Measurements from ENCODE around the gene CDCA3.
A peak's percentile ranks its signal among the peaks of the same experiment; 100 is the strongest.

CDCA3 gene

DNA sequence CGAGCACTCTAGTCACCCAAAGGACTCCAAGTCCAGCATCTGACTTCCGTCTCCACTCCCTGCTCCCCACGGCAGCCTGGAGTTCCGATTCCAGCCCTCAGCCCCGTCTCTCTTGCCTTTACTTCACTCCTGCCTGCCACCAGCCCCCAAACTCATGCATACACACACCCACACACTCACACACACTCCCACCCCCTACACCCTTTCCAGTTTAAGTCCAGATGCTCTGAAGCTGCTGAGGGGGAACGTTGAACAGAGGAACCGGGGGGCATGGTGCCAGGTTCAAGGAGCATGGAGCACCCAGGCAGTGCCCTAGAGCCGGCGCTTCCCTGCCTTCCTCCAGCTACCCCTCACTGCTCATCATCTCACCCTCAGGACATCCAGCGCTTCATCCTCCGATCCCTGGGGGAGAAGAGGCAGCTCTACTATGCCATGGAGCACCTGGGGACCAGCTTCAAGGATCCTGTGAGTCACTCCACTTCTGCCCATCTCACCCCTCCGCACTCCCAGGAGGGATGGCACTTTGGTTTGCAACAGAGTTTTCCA lies 19.6 kb downstream of the CDCA3 start:
- DNase-seq: no peak

DNA sequence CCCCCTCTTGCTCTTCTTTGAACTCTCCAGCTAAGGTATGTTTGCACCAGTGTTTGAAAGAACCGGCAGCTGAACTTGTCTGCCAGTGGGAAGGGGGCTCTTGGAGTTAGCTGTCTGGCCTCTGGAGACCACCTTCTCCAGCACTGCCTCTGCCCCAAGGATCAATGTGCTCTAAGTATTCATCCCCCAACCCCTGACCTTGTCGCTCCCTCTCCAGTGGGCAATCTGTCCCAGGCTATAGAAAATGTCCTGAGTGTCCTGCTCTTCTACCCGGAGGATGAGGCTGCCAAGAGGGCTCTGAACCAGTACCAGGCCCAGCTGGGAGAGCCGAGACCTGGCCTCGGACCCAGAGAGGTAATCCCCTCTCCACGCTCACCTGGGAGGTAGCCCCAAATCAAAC lies 20.1 kb downstream of the CDCA3 start:
- no peak for DNase-seq

DNA sequence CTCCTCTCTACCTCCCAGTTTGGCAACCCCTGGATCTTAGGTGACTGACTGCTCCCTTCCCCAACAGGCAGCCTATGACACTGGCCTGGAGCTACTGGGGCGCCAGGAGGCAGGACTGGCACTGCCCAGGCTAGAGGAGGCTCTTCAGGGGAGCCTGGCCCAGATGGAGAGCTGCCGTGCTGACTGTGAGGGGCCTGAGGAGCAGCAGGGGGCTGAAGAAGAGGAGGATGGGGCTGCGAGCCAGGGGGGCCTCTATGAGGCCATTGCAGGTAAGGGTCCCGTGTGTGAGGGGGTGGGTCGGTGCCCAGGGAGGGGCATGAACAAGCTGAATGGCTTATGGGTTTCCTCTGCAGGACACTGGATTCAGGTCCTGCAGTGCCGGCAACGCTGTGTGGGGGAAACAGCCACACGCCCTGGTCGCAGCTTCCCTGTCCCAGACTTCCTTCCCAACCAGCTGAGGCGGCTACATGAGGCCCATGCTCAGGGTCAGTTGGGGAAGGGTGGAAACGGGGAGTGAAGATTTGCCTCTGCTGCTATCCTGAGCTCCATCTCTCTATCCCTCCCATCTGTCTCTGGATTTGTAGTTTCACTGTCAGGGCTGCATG lies 20.7 kb downstream of the CDCA3 start:
- no peak for DNase-seq

DNA sequence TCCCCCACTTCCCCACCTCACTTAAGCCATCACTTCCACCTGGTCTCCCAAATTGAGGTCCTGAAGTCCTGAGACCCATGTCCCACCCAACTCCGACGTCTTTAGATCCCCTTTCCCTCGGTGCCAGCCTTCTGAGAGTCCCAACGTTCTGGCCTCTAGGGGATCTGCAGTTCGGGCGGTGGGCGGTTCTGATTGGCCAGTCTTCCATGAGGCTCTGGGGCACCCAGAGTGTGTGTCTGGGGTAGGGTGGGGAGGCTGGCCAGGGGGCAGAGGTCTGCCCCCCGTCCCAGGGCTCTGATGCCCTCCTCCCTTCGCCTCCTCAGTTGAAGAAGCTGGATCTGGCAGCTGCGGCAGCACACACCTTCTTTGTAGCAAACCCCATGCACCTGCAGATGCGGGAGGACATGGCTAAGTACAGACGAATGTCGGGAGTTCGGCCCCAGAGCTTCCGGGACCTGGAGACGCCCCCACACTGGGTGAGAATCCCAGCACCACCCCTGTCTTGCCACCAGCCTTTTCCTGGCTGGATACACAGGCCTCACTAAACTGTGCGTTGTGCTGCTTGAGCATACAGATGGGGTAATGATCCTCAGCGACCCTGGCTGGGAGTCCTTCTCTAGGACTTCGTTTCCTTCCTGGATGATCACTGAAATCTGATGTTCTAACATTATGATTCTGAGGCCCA lies 21.4 kb downstream of the CDCA3 start:
- no peak for DNase-seq

- DNase-seq: no peak
These were observed 22.1 kb downstream of the CDCA3 start for GRCh38 chr12:6828781-6829535.

DNA sequence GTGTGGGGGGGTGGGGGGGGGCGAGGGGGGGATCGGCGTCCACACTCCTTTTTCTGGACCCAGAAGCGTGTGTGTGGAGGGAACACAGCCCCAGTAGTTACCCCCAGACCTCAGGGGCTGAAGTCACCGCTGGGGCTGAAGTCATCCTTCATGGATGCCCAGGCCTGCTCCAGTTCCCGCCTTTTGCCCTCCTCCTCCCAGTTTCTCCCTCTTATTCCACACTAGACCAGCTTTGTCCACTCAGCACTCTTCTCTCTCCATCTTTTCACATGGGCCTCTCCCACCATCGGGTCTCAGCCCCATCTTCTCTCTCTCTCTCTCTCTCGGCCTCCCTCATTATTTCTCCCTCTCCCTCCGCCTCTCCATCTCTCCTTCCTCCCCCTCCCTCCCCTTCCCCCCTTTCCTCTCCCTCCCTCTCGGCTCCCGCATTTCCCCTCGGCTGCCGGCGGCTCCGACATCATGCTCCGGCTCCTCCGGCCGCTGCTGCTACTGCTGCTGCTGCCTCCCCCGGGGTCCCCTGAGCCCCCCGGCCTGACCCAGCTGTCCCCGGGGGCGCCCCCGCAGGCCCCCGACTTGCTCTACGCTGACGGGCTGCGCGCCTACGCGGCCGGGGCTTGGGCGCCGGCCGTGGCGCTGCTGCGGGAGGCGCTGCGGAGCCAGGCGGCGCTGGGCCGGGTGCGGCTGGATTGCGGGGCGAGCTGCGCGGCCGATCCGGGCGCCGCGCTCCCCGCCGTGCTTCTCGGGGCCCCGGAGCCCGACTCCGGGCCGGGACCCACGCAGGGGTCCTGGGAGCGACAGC lies 22.9 kb downstream of the CDCA3 start, which contains the start of gene P3H3:
Gene P3H3 (plus strand): TSS at position 426 of the 799 bp plus-strand sequence. CDS start 34 bp downstream, at position 460.
- DNase-seq: peak; percentile 45

GRCh38 chr12:6827437-6827911 lies 23.6 kb downstream of the CDCA3 start:
- DNase-seq: peak; percentile 50

- DNase-seq: no peak
These were observed 24.2 kb downstream of the CDCA3 start for GRCh38 chr12:6826734-6827436.

DNA sequence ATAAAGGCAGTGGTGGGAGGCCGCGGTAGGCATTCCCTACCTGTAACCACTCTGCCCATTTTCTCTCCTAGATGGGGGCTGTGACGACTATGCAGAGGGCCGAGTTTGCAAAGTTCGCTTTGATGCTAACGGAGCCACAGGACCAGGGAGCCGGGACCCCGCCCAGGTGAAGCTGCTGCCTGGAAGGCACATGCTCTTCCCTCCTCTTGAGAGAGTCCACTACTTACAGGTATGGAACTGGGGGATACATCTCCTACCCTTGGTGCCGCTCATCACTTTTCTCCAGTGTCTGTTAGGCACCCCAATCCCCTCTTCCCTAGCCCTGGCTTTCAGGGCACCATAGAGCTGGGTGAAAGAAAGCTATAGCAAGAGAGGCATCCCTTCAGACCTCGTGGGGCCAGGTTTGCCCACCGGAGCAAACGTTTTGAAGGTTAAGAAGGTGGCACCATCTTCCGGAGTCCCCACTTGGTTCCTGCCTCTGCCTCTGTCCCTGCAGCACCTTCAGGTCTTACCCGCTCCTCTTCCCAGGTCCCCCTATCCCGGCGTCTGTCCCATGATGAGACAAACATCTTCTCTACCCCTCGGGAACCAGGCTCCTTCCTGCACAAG lies 24.9 kb downstream of the CDCA3 start:
- DNase-seq: no peak

GRCh38 chr12:6825398-6826124 lies 25.5 kb downstream of the CDCA3 start:
- DNase-seq: peak; percentile 67

GRCh38 chr12:6824901-6825381 lies 26.1 kb downstream of the CDCA3 start:
- no peak for DNase-seq

GRCh38 chr12:6824085-6824775 lies 26.9 kb downstream of the CDCA3 start:
- DNase-seq: no peak

GRCh38 chr12:6823182-6824084 lies 27.7 kb downstream of the CDCA3 start:
- no peak for DNase-seq

DNA sequence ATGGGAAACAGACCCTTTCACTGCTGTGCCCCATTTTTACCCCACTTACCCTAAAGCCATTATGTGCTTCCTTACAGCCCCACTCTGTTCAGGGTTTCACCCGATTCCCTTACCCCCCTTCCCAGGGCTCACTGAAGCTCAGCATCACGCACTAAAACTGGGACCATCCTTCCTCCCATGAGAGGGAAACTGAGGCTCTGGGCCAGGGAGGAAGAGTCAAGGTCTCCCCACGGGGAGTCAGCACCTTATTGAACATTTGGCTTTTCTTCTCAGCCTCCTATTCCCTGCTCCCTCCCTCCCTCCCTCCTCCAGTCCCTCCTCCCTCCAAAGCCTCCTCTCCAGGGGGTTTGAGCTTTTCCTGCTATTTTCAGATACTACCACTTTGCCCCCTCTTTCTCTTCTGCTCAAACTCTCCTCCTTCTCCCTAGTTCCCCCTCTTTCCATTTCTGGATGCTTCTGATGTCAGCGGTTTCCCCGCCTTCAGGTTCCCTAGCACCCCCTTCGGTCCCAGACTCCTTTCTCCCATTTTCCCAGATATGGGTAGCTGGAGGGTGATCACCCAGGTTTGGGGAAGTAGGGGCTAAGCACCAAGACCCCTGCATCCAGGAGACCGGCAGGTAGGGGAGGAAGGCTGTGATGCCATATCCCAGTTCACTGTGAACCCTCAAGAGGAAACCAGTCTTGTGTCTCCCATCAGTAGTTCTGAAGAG lies 28.5 kb downstream of the CDCA3 start:
- DNase-seq: no peak

- DNase-seq: no peak
These were observed 29.3 kb downstream of the CDCA3 start, which contains the start of gene GPR162 for GRCh38 chr12:6821591-6822425. Gene GPR162 (plus strand): TSS chr12:6821821. CDS start chr12:6823899, 2,078 bp downstream.

- DNase-seq: no peak
These were observed 30.9 kb downstream of the CDCA3 start for GRCh38 chr12:6820166-6820565.
